Activated CD8-positive, alpha-beta memory T cell treated with anti-CD3 and anti-CD28 coated beads for 24 hours (primary cell): ENCODE results near the gene AMZ2.
A peak's percentile ranks its signal among the peaks of the same experiment; 100 is the strongest.
"Not testable (repeated sequence)": the region's sequence is repeated elsewhere in the genome, so short reads cannot be mapped to it uniquely, and the experiment has no call there.

ENCODE experiments used
- DNase-seq: peaks from one replicate; pipeline ENCODE4 v3.0.0-alpha.2; 2020

Gene AMZ2

GRCh38 chr17:68247445-68248198 lies at the start of gene AMZ2:
AMZ2 (plus strand) TSS chr17:68248043; CDS start chr17:68250188, 2,145 bp downstream.
- DNase-seq, result peak; percentile 100

- DNase-seq, result peak; percentile 78
Measured at GRCh38 chr17:68198931-68199836, 48.7 kb upstream of the AMZ2 start.

- no peak for DNase-seq
Measured at GRCh38 chr17:68199837-68200688, 47.8 kb upstream of the AMZ2 start.

- peak; percentile 92 for DNase-seq
Measured at GRCh38 chr17:68200689-68201417, 47.0 kb upstream of the AMZ2 start.

- not testable (repeated sequence) for DNase-seq
Measured at GRCh38 chr17:68201418-68201771, 46.4 kb upstream of the AMZ2 start.

- DNase-seq, result not testable (repeated sequence)
Measured at GRCh38 chr17:68202321-68202720, 45.5 kb upstream of the AMZ2 start.

- DNase-seq, result no peak
Measured at GRCh38 chr17:68204736-68205135, 43.1 kb upstream of the AMZ2 start.

- peak; percentile 97 for DNase-seq
Measured at GRCh38 chr17:68205251-68205807, 42.5 kb upstream of the AMZ2 start.

- DNase-seq, result peak; percentile 81
Measured at GRCh38 chr17:68205808-68206720, 41.8 kb upstream of the AMZ2 start.

- DNase-seq, result no peak
Measured at GRCh38 chr17:68207651-68208253, 40.1 kb upstream of the AMZ2 start.

GRCh38 chr17:68208651-68209050 lies 39.2 kb upstream of the AMZ2 start:
- not testable (repeated sequence) for DNase-seq

- DNase-seq, result not testable (repeated sequence)
Measured at GRCh38 chr17:68209191-68209900, 38.5 kb upstream of the AMZ2 start.

- no peak for DNase-seq
Measured at GRCh38 chr17:68210570-68211315, 37.1 kb upstream of the AMZ2 start.

GRCh38 chr17:68213428-68214411 lies 34.1 kb upstream of the AMZ2 start:
- not testable (repeated sequence) for DNase-seq

GRCh38 chr17:68215453-68215852 lies 32.4 kb upstream of the AMZ2 start:
- DNase-seq, result not testable (repeated sequence)

- DNase-seq, result not testable (repeated sequence)
Measured at GRCh38 chr17:68219429-68219828, 28.4 kb upstream of the AMZ2 start.

- not testable (repeated sequence) for DNase-seq
Measured at GRCh38 chr17:68220186-68220585, 27.7 kb upstream of the AMZ2 start.
